SKM-1 treated with dmso at 0.1 percent for 144 hours (cell line): ENCODE measurements around the gene SETDB2.

ENCODE experiments used
- DNase-seq: peaks from one replicate; lab custom pipeline; 2025; ENCODE audit not compliant: unreplicated experiment; lab: John Stamatoyannopoulos, UW

SETDB2 gene

GRCh38 chr13:49528161-49528560, 84.1 kb downstream of the SETDB2 start:
- DNase-seq, result no peak

- DNase-seq, result no peak
Observed at GRCh38 chr13:49530457-49530856, 86.4 kb downstream of the SETDB2 start.

- no peak for DNase-seq
Observed at GRCh38 chr13:49532593-49532992, 88.5 kb downstream of the SETDB2 start.

- DNase-seq, result no peak
Observed at GRCh38 chr13:49533011-49533410, 88.9 kb downstream of the SETDB2 start.

GRCh38 chr13:49533591-49534269, 89.7 kb downstream of the SETDB2 start:
- DNase-seq, result peak; percentile 36

GRCh38 chr13:49536144-49536873, 92.2 kb downstream of the SETDB2 start:
- DNase-seq, result no peak

- no peak for DNase-seq
Observed at GRCh38 chr13:49538404-49538803, 94.3 kb downstream of the SETDB2 start.

GRCh38 chr13:49539313-49539712, 95.2 kb downstream of the SETDB2 start:
- no peak for DNase-seq

- DNase-seq, result no peak
Observed at GRCh38 chr13:49539746-49540145, 95.7 kb downstream of the SETDB2 start.

- no peak for DNase-seq
Observed at GRCh38 chr13:49540552-49540951, 96.5 kb downstream of the SETDB2 start.

GRCh38 chr13:49543656-49544055, 99.6 kb downstream of the SETDB2 start:
- DNase-seq, result no peak
